ENCODE results near the gene HERPUD1. TPM values are rescaled to one million over a fixed set of nuclear protein-coding genes. Genes with fewer than 3 reads are reported as not detected.

Gene HERPUD1
- total and polyA plus RNA-seq, 2 experiments from 2014 or later = 40.5 to 116 TPM

- Histone ChIP-seq H3K4me3 (no peak overlapping the region), H3K4me1 (ENCODE audit: low read depth) (no peaks in the 10 kb centered on the region), H3K9me3 (ENCODE audit: low read depth) (no peaks in the 10 kb centered on the region), H3K27ac (no peak overlapping the region), H3K27me3 (peaks cover under 1% of the 10 kb centered on the region), H3K36me3 (no peaks in the 10 kb centered on the region)
- TF ChIP-seq CTCF (IDR thresholded peaks at IDR 0.05; ENCODE audit: low read depth, low read length) = no peak
- DNase-seq (ENCODE audit: low read depth in 1 of 2, low spot score in 1 of 2) = no peak
Observed at GRCh38 chr16:56982695-56983094, 50.8 kb downstream of the HERPUD1 start.

- no peaks in the 10 kb centered on the region for H3K9me3 ChIP-seq (ENCODE audit: low read depth)
- no peak overlapping the region for H3K27ac ChIP-seq
- no peak for DNase-seq (ENCODE audit: low read depth in 1 of 2, low spot score in 1 of 2)
- no peaks in the 10 kb centered on the region for H3K36me3 ChIP-seq
- TF ChIP-seq CTCF (IDR thresholded peaks at IDR 0.05; ENCODE audit: low read depth, low read length) = no peak
- no peaks in the 10 kb centered on the region for H3K4me1 ChIP-seq (ENCODE audit: low read depth)
- no peak overlapping the region for H3K4me3 ChIP-seq
- peaks cover 7% of the 10 kb centered on the region for H3K27me3 ChIP-seq
Observed at GRCh38 chr16:56983211-56983751, 51.3 kb downstream of the HERPUD1 start.

GRCh38 chr16:56984639-56985038 lies 52.7 kb downstream of the HERPUD1 start:
- Histone ChIP-seq H3K36me3 (no peaks in the 10 kb centered on the region), H3K4me1 (ENCODE audit: low read depth) (no peaks in the 10 kb centered on the region), H3K27ac (no peak overlapping the region), H3K27me3 (peaks cover 20% of the 10 kb centered on the region), H3K9me3 (ENCODE audit: low read depth) (no peaks in the 10 kb centered on the region), H3K4me3 (no peak overlapping the region)
- DNase-seq (ENCODE audit: low read depth in 1 of 2, low spot score in 1 of 2) = no peak
- no peak for TF ChIP-seq CTCF (IDR thresholded peaks at IDR 0.05; ENCODE audit: low read depth, low read length)

- TF ChIP-seq CTCF (IDR thresholded peaks at IDR 0.05; ENCODE audit: low read depth, low read length) = no peak
- H3K36me3 ChIP-seq = no peaks in the 10 kb centered on the region
- no peaks in the 10 kb centered on the region for H3K4me1 ChIP-seq (ENCODE audit: low read depth)
- H3K27ac ChIP-seq = no peak overlapping the region
- peak in 1 of 2 donors; percentile 89 for DNase-seq (ENCODE audit: low read depth in 1 of 2, low spot score in 1 of 2)
- H3K4me3 ChIP-seq = no peak overlapping the region
- H3K9me3 ChIP-seq (ENCODE audit: low read depth) = no peaks in the 10 kb centered on the region
- H3K27me3 ChIP-seq = peaks cover 28% of the 10 kb centered on the region
Observed at GRCh38 chr16:56985288-56985961, 53.5 kb downstream of the HERPUD1 start.

- Histone ChIP-seq H3K27me3 (peaks cover 33% of the 10 kb centered on the region), H3K4me3 (no peak overlapping the region), H3K9me3 (ENCODE audit: low read depth) (no peaks in the 10 kb centered on the region), H3K27ac (no peak overlapping the region), H3K36me3 (no peaks in the 10 kb centered on the region), H3K4me1 (ENCODE audit: low read depth) (no peaks in the 10 kb centered on the region)
- TF ChIP-seq CTCF (IDR thresholded peaks at IDR 0.05; ENCODE audit: low read depth, low read length) = no peak
- DNase-seq (ENCODE audit: low read depth in 1 of 2, low spot score in 1 of 2) = no peak
Observed at GRCh38 chr16:56985962-56986360, 54.0 kb downstream of the HERPUD1 start.

Measured in cardiac muscle cell (in vitro differentiated cells and primary cell).